HepG2 (cell line): ENCODE data around the gene CHKA. TPM values are rescaled to one million over a fixed set of nuclear protein-coding genes. Genes with fewer than 3 reads are reported as not detected.

Source experiments
- KAT8 ChIP-seq: IDR thresholded peaks from 2 replicates; pipeline ENCODE4 v1.6.1; 2016; ENCODE audit warnings: missing genetic modification reagents, missing compliant biosample characterization
- MLLT10 ChIP-seq: sonication (generic); formaldehyde crosslinking; IDR thresholded peaks from 2 replicates; pipeline ENCODE4 v1.4.0; 2020; ENCODE audit warnings: missing genetic modification reagents
- ONECUT2 ChIP-seq: sonication (generic); formaldehyde crosslinking; IDR thresholded peaks from 2 replicates; pipeline ENCODE4 v1.4.0; 2020; ENCODE audit warnings: missing genetic modification reagents
- TAF15 ChIP-seq: fragments of 200-400 bp; formaldehyde crosslinking; IDR thresholded peaks from one replicate; pipeline ENCODE4 v1.6.1; 2018; ENCODE audit warnings: mild to moderate bottlenecking, low read depth, low read length; ENCODE audit not compliant: poor library complexity, severe bottlenecking
- ZNF180 ChIP-seq: sonication (generic); formaldehyde crosslinking; IDR thresholded peaks from 2 replicates; pipeline ENCODE4 v1.4.0; 2020; ENCODE audit warnings: low read depth, missing genetic modification reagents, borderline replicate concordance
- ZNF20 ChIP-seq: sonication (generic); formaldehyde crosslinking; IDR thresholded peaks from 2 replicates; pipeline ENCODE4 v1.4.0; 2020; ENCODE audit warnings: mild to moderate bottlenecking, moderate library complexity, missing genetic modification reagents
- ZNF619 ChIP-seq: sonication (generic); formaldehyde crosslinking; IDR thresholded peaks from 2 replicates; pipeline ENCODE4 v1.4.0; 2020; ENCODE audit warnings: mild to moderate bottlenecking, missing genetic modification reagents
- polyA plus RNA-seq, 8 experiments: library from polyadenylated mRNA; depleted of rRNA in 3 of 8; stranded (reverse) in 7 of 8; unstranded in 1 of 8; fragments of >200 nt; fragmentation: Illumina TruSeq in 4 of 8; extraction: Trizol in 4 of 8; gene quantifications; 2 replicates each; pipeline versions ENCODE4 v1.2.1 to v1.2.3, GENCODE V29; 2011 to 2016; ENCODE audit warnings: low read depth in 4 of 8, missing spikeins in 1 of 8, mixed read lengths in 1 of 8; ENCODE audit not compliant: insufficient read depth in 1 of 8
- total RNA-seq, 5 experiments: library from RNA; depleted of rRNA; stranded (reverse); fragments of >200 nt; fragmentation: Illumina TruSeq; extraction: Trizol; gene quantifications; 2 replicates each; pipeline ENCODE4 v1.2.3, GENCODE V29; 2016; ENCODE audit warnings: low read depth in 1 of 5
- TF ChIP-seq, protein P1 (sequence below), 2 experiments: sonication (generic) in 1 of 2; formaldehyde crosslinking in 1 of 2; IDR thresholded peaks; 2 replicates each; pipeline versions ENCODE4 v1.6.1 to v1.9.0; 2014 to 2022; ENCODE audit warnings: antibody characterized with exemption in 1 of 2, borderline replicate concordance in 1 of 2, inconsistent platforms in 1 of 2, low read depth in 1 of 2, missing genetic modification reagents in 1 of 2
- TF ChIP-seq, protein P2 (sequence below): sonication (generic); formaldehyde crosslinking; IDR thresholded peaks from 2 replicates; pipeline ENCODE4 v1.8.0; 2022; ENCODE audit warnings: mild to moderate bottlenecking, missing genetic modification reagents; ENCODE audit not compliant: insufficient replicate concordance
- TF ChIP-seq, protein P3 (sequence below): sonication (generic); formaldehyde crosslinking; IDR thresholded peaks from 2 replicates; pipeline ENCODE4 v1.4.0; 2020; ENCODE audit warnings: missing genetic modification reagents
- TF ChIP-seq, protein P4 (sequence below): sonication (generic); formaldehyde crosslinking; IDR thresholded peaks from 2 replicates; pipeline ENCODE4 v1.5.1; 2020; ENCODE audit warnings: mild to moderate bottlenecking, missing genetic modification reagents, moderate library complexity

Gene CHKA
- total and polyA plus RNA-seq, 2 of the 13 experiments (the other 11 are each of a cell fraction or from before 2014, with no cell fraction given): 71.6 to 92.7 TPM

DNA sequence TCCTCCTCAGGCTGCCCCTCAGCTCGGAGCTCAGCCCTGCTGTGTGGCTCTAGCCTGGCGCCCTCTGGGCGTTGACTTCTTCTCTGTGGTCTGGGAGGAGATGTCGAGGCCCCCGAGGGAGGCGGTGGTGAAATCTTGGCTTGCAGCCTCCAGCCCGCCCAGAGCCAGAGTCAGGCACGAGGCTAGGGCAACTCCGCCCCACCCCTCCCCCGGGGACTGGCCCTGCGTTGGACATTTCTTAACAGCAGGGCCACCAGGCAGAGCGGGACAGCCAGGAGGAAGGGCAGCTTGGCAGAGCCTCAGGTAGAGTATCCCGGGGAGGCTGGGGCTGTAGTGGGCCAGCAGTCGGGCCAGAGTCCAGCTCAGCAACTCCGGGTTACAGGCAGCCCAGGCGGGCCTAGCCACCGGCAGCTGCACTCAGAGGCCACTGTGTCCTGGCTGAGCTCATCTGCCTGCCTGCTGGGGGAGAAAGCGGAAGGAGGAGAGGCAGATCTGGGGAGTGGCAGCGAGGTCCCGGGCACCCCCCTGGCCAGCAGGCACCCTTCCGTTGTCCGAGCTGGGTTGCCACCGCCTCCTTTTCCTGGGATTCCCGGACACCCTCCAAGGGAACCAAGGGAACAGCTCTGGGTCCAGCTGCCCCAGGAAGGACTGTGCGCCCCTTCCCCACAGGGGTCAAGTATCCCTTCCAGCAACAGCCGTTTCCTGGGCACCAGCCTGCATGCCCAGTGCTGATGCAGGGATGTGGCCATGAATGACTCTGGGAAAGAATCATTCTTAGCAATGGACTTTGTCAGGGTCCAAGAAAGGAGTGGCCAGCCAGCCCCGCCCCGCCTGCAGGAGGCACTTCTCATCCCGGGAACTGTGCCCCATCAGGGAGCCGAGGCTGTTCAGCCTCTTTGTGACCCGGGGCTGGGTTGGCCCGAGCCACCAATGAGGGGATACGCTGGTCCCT is 110.8 kb downstream of the CHKA start, which contains the start of gene ALDH3B1 (continued):
- TF ChIP-seq, protein P1, sequence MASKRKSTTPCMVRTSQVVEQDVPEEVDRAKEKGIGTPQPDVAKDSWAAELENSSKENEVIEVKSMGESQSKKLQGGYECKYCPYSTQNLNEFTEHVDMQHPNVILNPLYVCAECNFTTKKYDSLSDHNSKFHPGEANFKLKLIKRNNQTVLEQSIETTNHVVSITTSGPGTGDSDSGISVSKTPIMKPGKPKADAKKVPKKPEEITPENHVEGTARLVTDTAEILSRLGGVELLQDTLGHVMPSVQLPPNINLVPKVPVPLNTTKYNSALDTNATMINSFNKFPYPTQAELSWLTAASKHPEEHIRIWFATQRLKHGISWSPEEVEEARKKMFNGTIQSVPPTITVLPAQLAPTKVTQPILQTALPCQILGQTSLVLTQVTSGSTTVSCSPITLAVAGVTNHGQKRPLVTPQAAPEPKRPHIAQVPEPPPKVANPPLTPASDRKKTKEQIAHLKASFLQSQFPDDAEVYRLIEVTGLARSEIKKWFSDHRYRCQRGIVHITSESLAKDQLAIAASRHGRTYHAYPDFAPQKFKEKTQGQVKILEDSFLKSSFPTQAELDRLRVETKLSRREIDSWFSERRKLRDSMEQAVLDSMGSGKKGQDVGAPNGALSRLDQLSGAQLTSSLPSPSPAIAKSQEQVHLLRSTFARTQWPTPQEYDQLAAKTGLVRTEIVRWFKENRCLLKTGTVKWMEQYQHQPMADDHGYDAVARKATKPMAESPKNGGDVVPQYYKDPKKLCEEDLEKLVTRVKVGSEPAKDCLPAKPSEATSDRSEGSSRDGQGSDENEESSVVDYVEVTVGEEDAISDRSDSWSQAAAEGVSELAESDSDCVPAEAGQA (IDR thresholded peaks at IDR 0.05; ENCODE audit: low read depth): no peak
- TF ChIP-seq, protein P1 (CRISPR knock-in tag; IDR thresholded peaks at IDR 0.05; ENCODE audit: borderline replicate concordance): no peak
- TF ChIP-seq, protein P2, sequence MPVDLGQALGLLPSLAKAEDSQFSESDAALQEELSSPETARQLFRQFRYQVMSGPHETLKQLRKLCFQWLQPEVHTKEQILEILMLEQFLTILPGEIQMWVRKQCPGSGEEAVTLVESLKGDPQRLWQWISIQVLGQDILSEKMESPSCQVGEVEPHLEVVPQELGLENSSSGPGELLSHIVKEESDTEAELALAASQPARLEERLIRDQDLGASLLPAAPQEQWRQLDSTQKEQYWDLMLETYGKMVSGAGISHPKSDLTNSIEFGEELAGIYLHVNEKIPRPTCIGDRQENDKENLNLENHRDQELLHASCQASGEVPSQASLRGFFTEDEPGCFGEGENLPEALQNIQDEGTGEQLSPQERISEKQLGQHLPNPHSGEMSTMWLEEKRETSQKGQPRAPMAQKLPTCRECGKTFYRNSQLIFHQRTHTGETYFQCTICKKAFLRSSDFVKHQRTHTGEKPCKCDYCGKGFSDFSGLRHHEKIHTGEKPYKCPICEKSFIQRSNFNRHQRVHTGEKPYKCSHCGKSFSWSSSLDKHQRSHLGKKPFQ (CRISPR knock-in tag): no peak
- TF ChIP-seq ZNF20 (no peak), ZNF180 (CRISPR knock-in tag) (no peak), ONECUT2 (CRISPR knock-in tag) (no peak), MLLT10 (CRISPR knock-in tag) (no peak), ZNF619 (CRISPR knock-in tag) (no peak), TAF15 (no peak), KAT8 (CRISPR knock-in tag) (0 out of 2 replicates have a peak, but pooled peaks have one; percentile 29)
- TF ChIP-seq, protein P3, sequence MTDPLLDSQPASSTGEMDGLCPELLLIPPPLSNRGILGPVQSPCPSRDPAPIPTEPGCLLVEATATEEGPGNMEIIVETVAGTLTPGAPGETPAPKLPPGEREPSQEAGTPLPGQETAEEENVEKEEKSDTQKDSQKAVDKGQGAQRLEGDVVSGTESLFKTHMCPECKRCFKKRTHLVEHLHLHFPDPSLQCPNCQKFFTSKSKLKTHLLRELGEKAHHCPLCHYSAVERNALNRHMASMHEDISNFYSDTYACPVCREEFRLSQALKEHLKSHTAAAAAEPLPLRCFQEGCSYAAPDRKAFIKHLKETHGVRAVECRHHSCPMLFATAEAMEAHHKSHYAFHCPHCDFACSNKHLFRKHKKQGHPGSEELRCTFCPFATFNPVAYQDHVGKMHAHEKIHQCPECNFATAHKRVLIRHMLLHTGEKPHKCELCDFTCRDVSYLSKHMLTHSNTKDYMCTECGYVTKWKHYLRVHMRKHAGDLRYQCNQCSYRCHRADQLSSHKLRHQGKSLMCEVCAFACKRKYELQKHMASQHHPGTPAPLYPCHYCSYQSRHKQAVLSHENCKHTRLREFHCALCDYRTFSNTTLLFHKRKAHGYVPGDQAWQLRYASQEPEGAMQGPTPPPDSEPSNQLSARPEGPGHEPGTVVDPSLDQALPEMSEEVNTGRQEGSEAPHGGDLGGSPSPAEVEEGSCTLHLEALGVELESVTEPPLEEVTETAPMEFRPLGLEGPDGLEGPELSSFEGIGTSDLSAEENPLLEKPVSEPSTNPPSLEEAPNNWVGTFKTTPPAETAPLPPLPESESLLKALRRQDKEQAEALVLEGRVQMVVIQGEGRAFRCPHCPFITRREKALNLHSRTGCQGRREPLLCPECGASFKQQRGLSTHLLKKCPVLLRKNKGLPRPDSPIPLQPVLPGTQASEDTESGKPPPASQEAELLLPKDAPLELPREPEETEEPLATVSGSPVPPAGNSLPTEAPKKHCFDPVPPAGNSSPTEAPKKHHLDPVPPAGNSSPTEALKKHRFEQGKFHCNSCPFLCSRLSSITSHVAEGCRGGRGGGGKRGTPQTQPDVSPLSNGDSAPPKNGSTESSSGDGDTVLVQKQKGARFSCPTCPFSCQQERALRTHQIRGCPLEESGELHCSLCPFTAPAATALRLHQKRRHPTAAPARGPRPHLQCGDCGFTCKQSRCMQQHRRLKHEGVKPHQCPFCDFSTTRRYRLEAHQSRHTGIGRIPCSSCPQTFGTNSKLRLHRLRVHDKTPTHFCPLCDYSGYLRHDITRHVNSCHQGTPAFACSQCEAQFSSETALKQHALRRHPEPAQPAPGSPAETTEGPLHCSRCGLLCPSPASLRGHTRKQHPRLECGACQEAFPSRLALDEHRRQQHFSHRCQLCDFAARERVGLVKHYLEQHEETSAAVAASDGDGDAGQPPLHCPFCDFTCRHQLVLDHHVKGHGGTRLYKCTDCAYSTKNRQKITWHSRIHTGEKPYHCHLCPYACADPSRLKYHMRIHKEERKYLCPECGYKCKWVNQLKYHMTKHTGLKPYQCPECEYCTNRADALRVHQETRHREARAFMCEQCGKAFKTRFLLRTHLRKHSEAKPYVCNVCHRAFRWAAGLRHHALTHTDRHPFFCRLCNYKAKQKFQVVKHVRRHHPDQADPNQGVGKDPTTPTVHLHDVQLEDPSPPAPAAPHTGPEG: no peak
- TF ChIP-seq, protein P4, sequence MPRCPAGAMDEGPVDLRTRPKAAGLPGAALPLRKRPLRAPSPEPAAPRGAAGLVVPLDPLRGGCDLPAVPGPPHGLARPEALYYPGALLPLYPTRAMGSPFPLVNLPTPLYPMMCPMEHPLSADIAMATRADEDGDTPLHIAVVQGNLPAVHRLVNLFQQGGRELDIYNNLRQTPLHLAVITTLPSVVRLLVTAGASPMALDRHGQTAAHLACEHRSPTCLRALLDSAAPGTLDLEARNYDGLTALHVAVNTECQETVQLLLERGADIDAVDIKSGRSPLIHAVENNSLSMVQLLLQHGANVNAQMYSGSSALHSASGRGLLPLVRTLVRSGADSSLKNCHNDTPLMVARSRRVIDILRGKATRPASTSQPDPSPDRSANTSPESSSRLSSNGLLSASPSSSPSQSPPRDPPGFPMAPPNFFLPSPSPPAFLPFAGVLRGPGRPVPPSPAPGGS (CRISPR knock-in tag): peak; percentile 64; the same call in 1 of the 2 replicates
